Endothelial cell of umbilical vein (primary cell): Measurements from ENCODE around the gene TNIK. TPM values are rescaled to one million over a fixed set of nuclear protein-coding genes. Genes with fewer than 3 reads are reported as not detected.

Experiments
- BruUV-seq: library from RNA; stranded (reverse); fragments of 400-500 nt; replicated peaks from 2 replicates; lab custom pipeline; 2021; lab: Mats Ljungman, UMichigan
- CTCF ChIA-PET: fragments of 300-600, 350-600 bp; sonication (Branson Sonifier 250); formaldehyde crosslinking; loops from one replicate; lab custom pipeline; 2021; ENCODE audit warnings: antibody characterized with exemption, inconsistent platforms; lab: Charles Lee
- POLR2A ChIA-PET: fragments of 300-600, 350-600 bp; sonication (Branson Sonifier 250); formaldehyde crosslinking; loops from one replicate; lab custom pipeline; 2021; ENCODE audit warnings: antibody characterized with exemption, inconsistent platforms; lab: Charles Lee
- DNase-seq: peaks from one replicate; pipeline ENCODE4 v3.0.0-alpha.2; 2011; ENCODE audit warnings: low read depth, low spot score
- FAIRE-seq: peaks from 2 replicates; lab custom pipeline; 2011; peaks lifted over from hg19 to GRCh38; lab: Jason Lieb, UNC
- H2AFZ ChIP-seq: 2 replicates; pipeline ENCODE4 v1.6.0; 2012; ENCODE audit warnings: low read depth, low read length, control low read depth, inconsistent platforms
- H3K27ac ChIP-seq: 2 replicates; pipeline ENCODE4 v1.5.1; 2011; ENCODE audit warnings: low read depth, mild to moderate bottlenecking, control low read depth, low read length, moderate library complexity; ENCODE audit not compliant: insufficient read depth
- H3K27me3 ChIP-seq, 2 experiments: 2 replicates each; pipeline versions ENCODE4 v1.6.0 to v1.6.1; 2011; ENCODE audit warnings: low read length in 2 of 2, mixed read lengths in 1 of 2; ENCODE audit not compliant: control insufficient read depth in 2 of 2, insufficient read depth in 2 of 2
- H3K36me3 ChIP-seq, 2 experiments: 2 replicates in 1 of 2; 3 replicates in 1 of 2; pipeline ENCODE4 v1.5.1; 2011; ENCODE audit warnings: low read length in 2 of 2, mild to moderate bottlenecking in 1 of 2, moderate library complexity in 1 of 2; ENCODE audit not compliant: control insufficient read depth in 2 of 2, insufficient read depth in 2 of 2; ENCODE audit errors: extremely low read depth in 1 of 2
- H3K4me1 ChIP-seq: 3 replicates; pipeline ENCODE4 v1.5.1; 2011; ENCODE audit warnings: mild to moderate bottlenecking, low read length; ENCODE audit not compliant: control insufficient read depth, insufficient read depth; ENCODE audit errors: extremely low read depth
- H3K4me2 ChIP-seq: 2 replicates; pipeline ENCODE4 v1.6.1; 2011; ENCODE audit warnings: low read length, control low read depth, mixed read lengths; ENCODE audit not compliant: insufficient read depth
- H3K4me3 ChIP-seq, 3 experiments: fragments of 200-600 bp in 1 of 3; sonication (generic), shearing (Covaris generic) in 1 of 3; replicated peaks in 1 of 3; 2 replicates each; pipeline ENCODE4 v1.5.1; 2011 to 2016; ENCODE audit warnings: control low read depth in 3 of 3, low read length in 3 of 3, mild to moderate bottlenecking in 2 of 3, inconsistent platforms in 1 of 3, low read depth in 1 of 3, moderate library complexity in 1 of 3; ENCODE audit not compliant: insufficient read depth in 1 of 3
- H3K79me2 ChIP-seq: 2 replicates; pipeline ENCODE4 v1.6.0; 2012; ENCODE audit warnings: low read length, inconsistent platforms; ENCODE audit not compliant: control insufficient read depth, insufficient read depth
- H3K9ac ChIP-seq: replicated peaks from 2 replicates; pipeline ENCODE3; 2011; ENCODE audit warnings: low read length, control low read depth; ENCODE audit not compliant: insufficient read depth; ENCODE audit errors: extremely low read depth
- H3K9me1 ChIP-seq: replicated peaks from 3 replicates; pipeline ENCODE4 v1.6.0; 2011; ENCODE audit warnings: mild to moderate bottlenecking, low read length; ENCODE audit not compliant: control insufficient read depth, insufficient read depth; ENCODE audit errors: extremely low read depth
- H3K9me3 ChIP-seq: replicated peaks from 2 replicates; pipeline ENCODE4 v1.5.1; 2012; ENCODE audit warnings: low read length, inconsistent platforms; ENCODE audit not compliant: control insufficient read depth, insufficient read depth
- H4K20me1 ChIP-seq: replicated peaks from 2 replicates; pipeline ENCODE3; 2011; ENCODE audit warnings: mild to moderate bottlenecking, low read length; ENCODE audit not compliant: control insufficient read depth, insufficient read depth; ENCODE audit errors: extremely low read depth
- CTCF ChIP-seq, 2 donors: IDR thresholded peaks; 1 replicate in 1 of 2; 2 replicates in 1 of 2; pipeline ENCODE4 v1.5.1; 2011; ENCODE audit warnings: low read length in 2 of 2, mild to moderate bottlenecking in 2 of 2, moderate library complexity in 2 of 2, control low read depth in 1 of 2, inconsistent platforms in 1 of 2, low read depth in 1 of 2; ENCODE audit not compliant: insufficient read depth in 1 of 2; ENCODE audit errors: extremely low read depth in 1 of 2
- EZH2 ChIP-seq: IDR thresholded peaks from 2 replicates; pipeline ENCODE4 v1.6.1; 2012; ENCODE audit warnings: borderline replicate concordance, low read depth, mild to moderate bottlenecking, moderate library complexity, low read length, inconsistent platforms; ENCODE audit not compliant: severe bottlenecking
- FOS ChIP-seq: IDR thresholded peaks from 2 replicates; pipeline ENCODE4 v1.6.1; 2011; ENCODE audit warnings: mild to moderate bottlenecking, low read length, moderate library complexity, borderline replicate concordance; ENCODE audit not compliant: insufficient read depth
- GATA2 ChIP-seq: IDR thresholded peaks from 2 replicates; pipeline ENCODE4 v1.7.0; 2011; ENCODE audit warnings: low read depth, mild to moderate bottlenecking, moderate library complexity, mixed read lengths, low read length; ENCODE audit not compliant: insufficient read length, insufficient read depth
- JUN ChIP-seq: IDR thresholded peaks from 2 replicates; pipeline ENCODE4 v1.6.1; 2011; ENCODE audit warnings: borderline replicate concordance, low read depth; ENCODE audit not compliant: insufficient read length, insufficient read depth
- MAX ChIP-seq: IDR thresholded peaks from 2 replicates; pipeline ENCODE4 v1.6.1; 2011; ENCODE audit not compliant: insufficient read depth, insufficient read length
- MYC ChIP-seq: IDR thresholded peaks from one replicate; pipeline ENCODE4 v1.6.1; 2011; ENCODE audit warnings: mild to moderate bottlenecking, low read depth, low read length
- POLR2AphosphoS5 ChIP-seq: IDR thresholded peaks from 2 replicates; pipeline ENCODE4 v1.6.1; 2012; ENCODE audit warnings: low read depth, mild to moderate bottlenecking, control low read depth, low read length, moderate library complexity; ENCODE audit not compliant: insufficient read depth
- dilution Hi-C: fragments of 300-500 bp; cut with MboI; formaldehyde crosslinking; loops from one replicate; pipeline ENCODE4 v1.15.0; 2019; ENCODE audit warnings: low sequenced_read_pairs; ENCODE audit not compliant: extremely low pct_ligation_motif_present
- intact Hi-C: fragments of 100-400 bp; cut with micrococcal nuclease; formaldehyde crosslinking; loops from one replicate; pipeline ENCODE4 v1.10.0; 2022
- polyA plus RNA-seq, 4 experiments: library from polyadenylated mRNA; depleted of rRNA in 3 of 4; stranded (reverse) in 3 of 4; unstranded in 1 of 4; fragments of >200 nt; gene quantifications; 2 replicates each; pipeline versions ENCODE4 v1.2.1 to v1.2.3, GENCODE V29; 2011 to 2012; ENCODE audit warnings: missing spikeins in 1 of 4
- total RNA-seq: library from RNA; stranded (reverse); gene quantifications from 2 replicates; pipeline ENCODE4 v1.2.3, GENCODE V29; 2021

TNIK gene
- total and polyA plus RNA-seq, 2 donors (not counting 3 experiments of a cell fraction or from before 2014, with no cell fraction given), result 10.9 to 39.7 TPM

DNA sequence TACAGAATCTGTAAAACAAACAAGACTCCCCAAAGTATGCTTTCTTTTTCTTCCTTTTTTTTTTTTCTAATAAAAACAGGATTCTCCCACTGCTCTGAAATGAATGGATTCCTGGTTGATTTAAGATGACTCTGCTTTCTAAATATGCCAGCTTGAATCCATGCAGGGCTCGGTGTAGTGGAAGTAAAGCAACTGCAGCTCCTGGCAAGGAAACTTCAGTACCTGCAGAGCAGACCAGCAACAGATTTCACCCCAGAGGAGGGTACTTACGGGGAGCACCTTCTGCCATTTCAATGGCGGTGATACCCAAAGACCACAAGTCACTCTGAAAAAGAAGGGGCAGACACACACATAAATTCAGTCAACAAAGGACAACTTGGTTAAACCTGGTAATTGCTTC is 283.1 kb downstream of the TNIK start:
- H3K36me3 ChIP-seq, result no peaks in the 10 kb centered on the region
- no peak overlapping the region for H3K9ac ChIP-seq
- peaks cover 3% of the 10 kb centered on the region for H3K4me1 ChIP-seq
- CTCF ChIA-PET, result no interaction called here
- POLR2A ChIA-PET, result no interaction called here
- H3K9me1 ChIP-seq, result no peaks in the 10 kb centered on the region
- H2AFZ ChIP-seq, result no peak overlapping the region
- TF ChIP-seq MYC, result no peak
- no peak for TF ChIP-seq EZH2
- TF ChIP-seq FOS, result no peak
- TF ChIP-seq MAX, result no peak
- TF ChIP-seq JUN, result no peak
- TF ChIP-seq GATA2, result no peak
- TF ChIP-seq CTCF (IDR thresholded peaks at IDR 0.05; ENCODE audit: extremely low read depth in 1 of 2, insufficient read depth in 1 of 2, low read depth in 1 of 2, low read length in 2 of 2), result no peak
- no peak for TF ChIP-seq POLR2AphosphoS5
- H3K4me2 ChIP-seq, result no peak overlapping the region
- H3K4me3 ChIP-seq, result no peak overlapping the region
- DNase-seq (no peak), FAIRE-seq (no peak)
- intact Hi-C loops, result no loop called here
- no TSS peak for BruUV-seq
- no peak overlapping the region for H3K27ac ChIP-seq
- H3K27me3 ChIP-seq, result no peaks in the 10 kb centered on the region
- H4K20me1 ChIP-seq, result no peaks in the 10 kb centered on the region
- dilution Hi-C loops, result no loop called here
- H3K9me3 ChIP-seq, result no peaks in the 10 kb centered on the region
- no peaks in the 10 kb centered on the region for H3K79me2 ChIP-seq
